Endometrium (tissue), 2 donors: ENCODE measurements around the gene SULT2B1.
A peak's percentile ranks its signal among the peaks of the same experiment; 100 is the strongest.

Experiments used
- FAIRE-seq: peaks from 2 replicates; lab custom pipeline; 2012; peaks lifted over from hg19 to GRCh38; lab: Jason Lieb, UNC
- donor health status: control.
- donor health status: control.

SULT2B1 gene

GRCh38 chr19:48634424-48635262, 82.7 kb downstream of the SULT2B1 start:
- no peak for FAIRE-seq

- no peak for FAIRE-seq
Observed at GRCh38 chr19:48635263-48635965, 83.4 kb downstream of the SULT2B1 start.

GRCh38 chr19:48635966-48636858, 84.2 kb downstream of the SULT2B1 start:
- FAIRE-seq = no peak

- no peak for FAIRE-seq
Observed at GRCh38 chr19:48636859-48637448, 85.0 kb downstream of the SULT2B1 start, which contains the start of gene DBP. TSS of gene DBP (minus strand) at chr19:48637379. CDS start at chr19:48636994, 385 bp downstream.

- peak; percentile 89 for FAIRE-seq
Observed at GRCh38 chr19:48637449-48637947, 85.5 kb downstream of the SULT2B1 start.

GRCh38 chr19:48637948-48638830, 86.2 kb downstream of the SULT2B1 start:
- FAIRE-seq = no peak

- no peak for FAIRE-seq
Observed at GRCh38 chr19:48638831-48639381, 86.9 kb downstream of the SULT2B1 start.

GRCh38 chr19:48639483-48640375, 87.8 kb downstream of the SULT2B1 start:
- no peak for FAIRE-seq

- FAIRE-seq = no peak
Observed at GRCh38 chr19:48641850-48642249, 89.9 kb downstream of the SULT2B1 start.

- no peak for FAIRE-seq
Observed at GRCh38 chr19:48642862-48643261, 90.9 kb downstream of the SULT2B1 start.

- FAIRE-seq = no peak
Observed at GRCh38 chr19:48644355-48644754, 92.4 kb downstream of the SULT2B1 start.

GRCh38 chr19:48644839-48645619, 93.1 kb downstream of the SULT2B1 start:
- FAIRE-seq = no peak

- no peak for FAIRE-seq
Observed at GRCh38 chr19:48645620-48646000, 93.6 kb downstream of the SULT2B1 start.

GRCh38 chr19:48646001-48646721, 94.2 kb downstream of the SULT2B1 start, which contains the start of gene CA11:
TSS of gene CA11 (minus strand) at chr19:48646187. CDS start at chr19:48645632, 555 bp downstream.
- no peak for FAIRE-seq

GRCh38 chr19:48646722-48647216, 94.8 kb downstream of the SULT2B1 start:
- no peak for FAIRE-seq

GRCh38 chr19:48648134-48648533, 96.2 kb downstream of the SULT2B1 start:
- FAIRE-seq = no peak
